T-cell (primary cell): ENCODE measurements around the gene MARS2. TPM values are rescaled to one million over a fixed set of nuclear protein-coding genes. Genes with fewer than 3 reads are reported as not detected.
A peak's percentile ranks its signal among the peaks of the same experiment; 100 is the strongest.

Source experiments
- ATAC-seq, 4 experiments: fragments of 200-7000 bp in 3 of 4; fragments of 150-1000 bp in 1 of 4; cut with Tn5 transposase; replicated peaks in 1 of 4; 1 replicate in 3 of 4; 2 replicates in 1 of 4; pipeline ENCODE4 v1.10.0; 2021; ENCODE audit warnings: moderate library complexity in 3 of 4, mild to moderate bottlenecking in 2 of 4, moderate number of reproducible peaks in 1 of 4
- CTCF ChIA-PET, 2 donors: fragments of 300-600 bp; sonication (Branson Sonifier 250); formaldehyde crosslinking; loops; one replicate each; lab custom pipeline; 2022; ENCODE audit warnings: antibody characterized with exemption in 2 of 2; lab: Charles Lee
- POLR2A ChIA-PET, 2 donors: fragments of 300-600 bp; sonication (Branson Sonifier 250); formaldehyde crosslinking; loops; one replicate each; lab custom pipeline; 2022; ENCODE audit warnings: antibody characterized with exemption in 2 of 2; lab: Charles Lee
- DNase-seq, 35 experiments: peaks; one replicate each; pipeline versions ENCODE4 v3.0.0 to v3.0.0-alpha.2; 2013 to 2023
- H3K27ac ChIP-seq: one replicate; pipeline ENCODE4 v1.5.1; 2013; ENCODE audit warnings: low read length
- H3K27me3 ChIP-seq, 2 experiments: replicated peaks in 1 of 2; 1 replicate in 1 of 2; 2 replicates in 1 of 2; pipeline versions ENCODE4 v1.6.1 to v1.7.0; 2013; ENCODE audit warnings: low read length in 1 of 2, mixed read lengths in 1 of 2; ENCODE audit not compliant: control insufficient read depth in 2 of 2, insufficient read depth in 2 of 2; ENCODE audit errors: extremely low read depth in 1 of 2
- H3K36me3 ChIP-seq, 2 donors: 1 replicate in 1 of 2; 2 replicates in 1 of 2; pipeline versions ENCODE4 v1.6.1 to v1.7.0; 2013; ENCODE audit warnings: low read length in 1 of 2; ENCODE audit not compliant: control insufficient read depth in 2 of 2, insufficient read depth in 1 of 2; ENCODE audit errors: extremely low read depth in 1 of 2
- H3K4me1 ChIP-seq, 2 experiments: 1 replicate in 1 of 2; 2 replicates in 1 of 2; pipeline versions ENCODE4 v1.6.1 to v1.7.0; 2013; ENCODE audit warnings: low read length in 2 of 2, mixed read lengths in 1 of 2; ENCODE audit not compliant: insufficient read depth in 2 of 2, control insufficient read depth in 1 of 2; ENCODE audit errors: extremely low read depth in 1 of 2
- H3K4me3 ChIP-seq, 2 donors: 1 replicate in 1 of 2; 2 replicates in 1 of 2; pipeline versions ENCODE4 v1.5.1 to v1.7.0; 2013; ENCODE audit warnings: mild to moderate bottlenecking in 2 of 2, low read length in 1 of 2, moderate library complexity in 1 of 2; ENCODE audit not compliant: control insufficient read depth in 1 of 2; ENCODE audit errors: extremely low read depth in 1 of 2
- H3K9me3 ChIP-seq: 2 replicates; pipeline ENCODE4 v1.7.0; 2013
- H3K27ac Mint-ChIP-seq, 2 donors: one replicate each; pipeline ENCODE4 v1.8.0; 2020 to 2021; ENCODE audit warnings: mild to moderate bottlenecking in 2 of 2, mixed read lengths in 2 of 2
- H3K27me3 Mint-ChIP-seq, 2 donors: one replicate each; pipeline ENCODE4 v1.8.0; 2021 to 2022; ENCODE audit warnings: mixed read lengths in 2 of 2
- H3K36me3 Mint-ChIP-seq: one replicate; pipeline ENCODE4 v1.8.0; 2021; ENCODE audit warnings: mixed read lengths
- H3K4me1 Mint-ChIP-seq, 3 donors: one replicate each; pipeline ENCODE4 v1.8.0; 2020 to 2022; ENCODE audit warnings: mixed read lengths in 3 of 3, mild to moderate bottlenecking in 1 of 3
- H3K4me3 Mint-ChIP-seq, 3 donors: one replicate each; pipeline ENCODE4 v1.8.0; 2020 to 2022; ENCODE audit warnings: mild to moderate bottlenecking in 3 of 3, mixed read lengths in 3 of 3, moderate library complexity in 3 of 3
- H3K9me3 Mint-ChIP-seq, 3 donors: one replicate each; pipeline ENCODE4 v1.8.0; 2020 to 2022; ENCODE audit warnings: mixed read lengths in 3 of 3
- WGBS: methylation state at CpG from one replicate; pipeline ENCODE4 v1.1.5; 2013; ENCODE audit warnings: missing lambda C conversion rate; ENCODE audit not compliant: insufficient coverage; 5-methylcytosine and 5-hydroxymethylcytosine counted together
- total RNA-seq, 35 experiments: library from RNA in 6 of 35; stranded (reverse) in 6 of 35; fragments of 120-200 nt in 1 of 35; gene quantifications; one replicate each; pipeline versions ENCODE4 v1.2.1 to v1.2.4 and lab custom pipeline; 2013 to 2026

Gene MARS2
- 10 to 100 TPM; 11.2 to 17.1 (median 14.0) TPM for total RNA-seq
- 15.9 TPM for total RNA-seq (2013)
- 15.1 to 121 (median 21.8) reads per million in 29 experiments for total RNA-seq (lab: John Stamatoyannopoulos, UW)

GRCh38 chr2:197705121-197705911, at the start of gene MARS2:
Gene MARS2, plus strand, starts transcription at chr2:197705369. Its CDS starts 37 bp downstream, at chr2:197705406.
- under 1% methylated on average over 84 of the region's 86 CpGs for WGBS
- H3K9me3 ChIP-seq: no peaks in the 10 kb centered on the region
- Mint-ChIP-seq H3K36me3 (peaks cover 16% of the 10 kb centered on the region), H3K4me3 (peak within 1 kb of the TSS; percentile 78 to 89 (median 88)), H3K27ac (peak within 1 kb of the TSS; percentile 94), H3K9me3 (no peaks in the 10 kb centered on the region), H3K27me3 (peaks cover 4 to 12% of the 10 kb centered on the region in 2 donors), H3K4me1 (peaks cover 46 to 50% (median 46%) of the 10 kb centered on the region in 3 donors)
- ChIA-PET POLR2A (interaction anchor here (0.5 to 1.1 kb wide), 12 partner anchors 8 to 1637 kb away, joined by 3 to 9 read pairs (median 5); partner anchors contain the start of genes COQ10B (in 1 of the 2), GTF3C3 (in 1 of the 2), HSPD1 (in 1 of the 2) and HSPE1 (in 1 of the 2)), CTCF (interaction anchor here in 1 of 2 donors (0.5 to 1.7 kb wide), 8 partner anchors 10 to 1557 kb away, joined by 3 to 7 read pairs (median 3); partner anchors contain the start of genes GTF3C3 and PLCL1)
- H3K36me3 ChIP-seq: peaks cover 0 to 3% of the 10 kb centered on the region in 2 donors
- peak within 1 kb of the TSS; percentile 90 for H3K27ac ChIP-seq
- peaks cover 27 to 41% of the 10 kb centered on the region in 2 experiments for H3K4me1 ChIP-seq
- H3K27me3 ChIP-seq: no peaks in the 10 kb centered on the region
- H3K4me3 ChIP-seq: peak within 1 kb of the TSS; percentile 86 to 97
- ATAC-seq: peak; percentile 83 to 90 (median 84)
- DNase-seq: peak; percentile 81 to 97 (median 90)

DNA sequence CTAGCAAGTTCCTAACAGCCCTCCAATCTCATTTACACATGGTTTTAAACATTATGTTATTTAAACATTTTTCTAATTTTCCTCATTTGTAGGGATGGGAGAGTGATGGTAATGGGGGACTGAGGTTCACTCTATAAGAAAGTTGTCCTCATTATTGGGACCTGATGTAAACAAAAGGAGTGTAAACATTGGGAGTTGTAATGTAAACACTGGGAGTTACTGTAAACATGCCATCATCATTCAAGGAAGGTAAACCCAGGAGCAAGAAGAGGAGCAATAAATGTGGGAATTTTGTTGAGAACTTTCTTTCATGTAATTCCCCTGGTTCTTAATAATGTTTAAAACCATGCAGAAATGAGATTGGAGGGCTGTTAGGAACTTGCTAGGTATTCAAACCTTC, 47.6 kb upstream of the MARS2 start:
- Mint-ChIP-seq H3K9me3 (peaks cover 0 to 6% (median 0%) of the 10 kb centered on the region in 3 donors), H3K4me3 (no peak overlapping the region), H3K27me3 (no peaks in the 10 kb centered on the region), H3K27ac (no peak overlapping the region), H3K4me1 (no peaks in the 10 kb centered on the region), H3K36me3 (no peaks in the 10 kb centered on the region)
- Histone ChIP-seq H3K27ac (no peak overlapping the region), H3K9me3 (no peaks in the 10 kb centered on the region), H3K27me3 (no peaks in the 10 kb centered on the region), H3K36me3 (no peaks in the 10 kb centered on the region), H3K4me1 (no peaks in the 10 kb centered on the region), H3K4me3 (no peak overlapping the region)
- ChIA-PET POLR2A (no interaction called here), CTCF (no interaction called here)
- DNase-seq: no peak
- ATAC-seq: no peak

DNA sequence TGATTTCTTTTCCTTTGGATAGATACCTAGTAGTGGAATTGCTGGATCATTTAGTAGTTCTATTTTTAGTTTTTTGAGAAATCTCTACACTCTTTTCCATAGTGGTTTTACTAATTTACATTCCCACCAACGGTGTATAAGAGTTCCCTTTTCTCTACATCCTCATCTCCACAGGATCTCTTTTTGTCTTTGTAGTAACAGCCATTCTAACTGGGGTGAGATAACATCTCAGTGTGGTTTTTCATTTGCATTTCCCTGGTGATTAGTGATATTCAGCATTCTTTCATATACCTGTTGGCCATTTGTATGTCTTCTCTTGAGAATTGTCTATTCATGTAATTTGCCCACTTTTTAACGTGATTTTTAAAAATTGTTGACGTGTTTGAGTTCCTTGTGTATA, 43.5 kb upstream of the MARS2 start:
- DNase-seq (no peak), ATAC-seq (no peak)
- Mint-ChIP-seq H3K4me3 (no peak overlapping the region), H3K9me3 (peaks cover 7 to 15% (median 8%) of the 10 kb centered on the region in 3 donors), H3K36me3 (peaks cover 3% of the 10 kb centered on the region), H3K4me1 (no peaks in the 10 kb centered on the region), H3K27me3 (no peaks in the 10 kb centered on the region), H3K27ac (no peak overlapping the region)
- Histone ChIP-seq H3K27ac (no peak overlapping the region), H3K36me3 (no peaks in the 10 kb centered on the region), H3K4me3 (no peak overlapping the region), H3K27me3 (no peaks in the 10 kb centered on the region), H3K4me1 (no peaks in the 10 kb centered on the region), H3K9me3 (no peaks in the 10 kb centered on the region)
- ChIA-PET POLR2A (no interaction called here), CTCF (no interaction called here)
- WGBS: no CpG with 5 or more reads among the region's 3 CpGs

- H3K27ac Mint-ChIP-seq: no peak overlapping the region
- no peaks in the 10 kb centered on the region for H3K4me1 ChIP-seq
Measured at GRCh38 chr2:197666277-197666676, 38.9 kb upstream of the MARS2 start.

GRCh38 chr2:197668296-197668695, 36.9 kb upstream of the MARS2 start:
- Mint-ChIP-seq H3K36me3 (peaks cover 3% of the 10 kb centered on the region), H3K9me3 (peaks cover 14 to 17% (median 15%) of the 10 kb centered on the region in 3 donors), H3K4me3 (no peak overlapping the region), H3K27me3 (peaks cover 11 to 21% of the 10 kb centered on the region in 2 donors), H3K27ac (no peak overlapping the region), H3K4me1 (no peaks in the 10 kb centered on the region)
- POLR2A ChIA-PET: no interaction called here
- no peak overlapping the region for H3K27ac ChIP-seq
- no peaks in the 10 kb centered on the region for H3K36me3 ChIP-seq
- DNase-seq (no peak), ATAC-seq (no peak)
- no peaks in the 10 kb centered on the region for H3K4me1 ChIP-seq
- CTCF ChIA-PET: no interaction called here
- no peaks in the 10 kb centered on the region for H3K9me3 ChIP-seq
- WGBS: 97% methylated on average over 2 of the region's 3 CpGs
- H3K4me3 ChIP-seq: no peak overlapping the region
- H3K27me3 ChIP-seq: peaks cover 0 to 9% of the 10 kb centered on the region in 2 experiments

More at GRCh38 chr2:197666277-197666676, 38.9 kb upstream of the MARS2 start:
- peaks cover 0 to 9% of the 10 kb centered on the region in 2 experiments for H3K27me3 ChIP-seq
- ATAC-seq (no peak), DNase-seq (no peak)
- peaks cover 14 to 21% (median 17%) of the 10 kb centered on the region in 3 donors for H3K9me3 Mint-ChIP-seq
- no peak overlapping the region for H3K27ac ChIP-seq
- peaks cover 6% of the 10 kb centered on the region in 2 donors for H3K27me3 Mint-ChIP-seq
- H3K4me3 Mint-ChIP-seq: no peak overlapping the region
- POLR2A ChIA-PET: no interaction called here
- H3K4me3 ChIP-seq: no peak overlapping the region
- CTCF ChIA-PET: no interaction called here
- no peaks in the 10 kb centered on the region for H3K4me1 Mint-ChIP-seq
- no peaks in the 10 kb centered on the region for H3K9me3 ChIP-seq
- peaks cover 3% of the 10 kb centered on the region for H3K36me3 Mint-ChIP-seq
- no peaks in the 10 kb centered on the region for H3K36me3 ChIP-seq

DNA sequence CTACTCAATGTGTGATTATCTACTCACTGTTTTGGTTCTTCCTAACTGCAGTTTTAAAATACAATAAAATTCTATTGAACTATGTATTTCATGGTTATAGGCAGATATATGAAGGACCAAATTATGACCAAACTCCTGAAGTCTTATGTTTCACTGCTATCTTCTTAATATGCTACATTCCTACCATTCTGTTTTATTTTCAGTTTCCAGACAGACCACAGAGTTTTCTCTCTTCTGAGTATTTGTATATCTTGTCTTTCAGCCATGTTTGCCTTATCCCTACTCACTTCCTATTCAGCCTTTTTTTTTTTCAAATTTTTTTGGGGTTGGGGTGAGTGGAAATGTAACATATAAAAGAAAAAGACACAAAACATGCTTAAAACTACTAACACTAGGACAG, 36.1 kb upstream of the MARS2 start:
- no peaks in the 10 kb centered on the region for H3K36me3 ChIP-seq
- Mint-ChIP-seq H3K36me3 (peaks cover 3% of the 10 kb centered on the region), H3K27ac (no peak overlapping the region), H3K27me3 (peaks cover 11 to 21% of the 10 kb centered on the region in 2 donors), H3K4me3 (no peak overlapping the region), H3K9me3 (peaks cover 14 to 17% (median 15%) of the 10 kb centered on the region in 3 donors), H3K4me1 (no peaks in the 10 kb centered on the region)
- POLR2A ChIA-PET: no interaction called here
- H3K4me3 ChIP-seq: no peak overlapping the region
- no peak for DNase-seq
- CTCF ChIA-PET: no interaction called here
- no peak for ATAC-seq
- peaks cover 0 to 9% of the 10 kb centered on the region in 2 experiments for H3K27me3 ChIP-seq
- no peak overlapping the region for H3K27ac ChIP-seq
- no peaks in the 10 kb centered on the region for H3K4me1 ChIP-seq
- no peaks in the 10 kb centered on the region for H3K9me3 ChIP-seq
